Suprapubic skin (tissue), 4 donors: ENCODE data around the gene UVRAG. TPM values are rescaled to one million over a fixed set of nuclear protein-coding genes. Genes with fewer than 3 reads are reported as not detected.

Experiments
- DNase-seq, 2 donors: peaks; one replicate each; pipeline ENCODE4 v3.0.0-alpha.2; 2019; ENCODE audit warnings: low spot score in 2 of 2
- H3K27ac ChIP-seq: fragments of 200-600 bp; sonication (generic); one replicate; pipeline ENCODE4 v1.5.1; 2019
- H3K27me3 ChIP-seq: fragments of 200-600 bp; sonication (generic); one replicate; pipeline ENCODE4 v1.5.1; 2019
- H3K36me3 ChIP-seq: fragments of 200-600 bp; sonication (generic); one replicate; pipeline ENCODE4 v1.5.1; 2019
- H3K4me1 ChIP-seq: fragments of 200-600 bp; sonication (generic); one replicate; pipeline ENCODE4 v1.5.1; 2019
- H3K4me3 ChIP-seq: fragments of 200-600 bp; sonication (generic); one replicate; pipeline ENCODE4 v1.5.1; 2019; ENCODE audit warnings: mild to moderate bottlenecking
- H3K9me3 ChIP-seq: fragments of 200-600 bp; sonication (generic); one replicate; pipeline ENCODE4 v1.5.1; 2019
- EP300 ChIP-seq: sonication (generic); formaldehyde crosslinking; IDR thresholded peaks from one replicate; pipeline ENCODE4 v1.6.1; 2017; ENCODE audit warnings: antibody characterized with exemption
- POLR2A ChIP-seq, 2 donors: fragments of 450-650 bp; IDR thresholded peaks; one replicate each; pipeline ENCODE4 v1.6.1; 2017; ENCODE audit warnings: antibody characterized with exemption in 2 of 2, mild to moderate bottlenecking in 2 of 2, moderate library complexity in 2 of 2
- POLR2AphosphoS5 ChIP-seq, 3 donors: sonication (generic); formaldehyde crosslinking; IDR thresholded peaks; one replicate each; pipeline ENCODE4 v1.6.1; 2017; ENCODE audit warnings: antibody characterized with exemption in 3 of 3
- WGBS: methylation state at CpG from one replicate; pipeline ENCODE4 v1.1.5; 2018; 5-methylcytosine and 5-hydroxymethylcytosine counted together
- total RNA-seq, 4 donors: library from RNA; depleted of rRNA; stranded (reverse); fragments of >200 nt; gene quantifications; one replicate each; pipeline ENCODE4 v1.1.0, GENCODE V29; 2016
- TF ChIP-seq, protein P1 (sequence below), 2 donors: fragments of 200-600 bp in 1 of 2; fragments of 450-650 bp in 1 of 2; sonication (generic) in 1 of 2; IDR thresholded peaks; one replicate each; pipeline ENCODE4 v1.5.1; 2016 to 2019; ENCODE audit warnings: antibody characterized with exemption in 2 of 2, mild to moderate bottlenecking in 1 of 2, moderate library complexity in 1 of 2

The UVRAG gene
- total RNA-seq, 4 donors from 2014 or later: 17.5 to 30.0 (median 22.1) TPM

DNA sequence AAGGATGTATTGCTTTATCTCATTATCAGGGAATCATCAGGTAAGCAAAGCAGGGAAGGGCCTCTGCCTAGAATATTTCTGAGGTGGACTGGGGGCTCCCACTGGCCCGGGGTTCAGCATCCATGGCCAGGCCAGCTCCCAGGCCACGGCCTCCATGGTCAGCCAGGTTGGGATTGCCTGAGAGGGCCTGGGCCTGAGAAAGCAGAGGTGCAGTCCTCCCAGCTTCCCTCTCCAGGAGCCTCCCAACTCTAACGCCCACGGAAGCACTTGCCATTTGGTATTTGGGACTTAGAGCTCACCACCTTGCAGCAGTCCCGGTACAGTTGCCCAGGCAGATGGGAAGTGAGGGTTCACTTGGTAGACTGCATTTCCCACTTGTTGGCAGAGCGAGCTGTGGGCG, 33.7 kb upstream of the UVRAG start:
- WGBS: no CpG with 5 or more reads among the region's 7 CpGs
- no peak for TF ChIP-seq EP300
- TF ChIP-seq, protein P1, sequence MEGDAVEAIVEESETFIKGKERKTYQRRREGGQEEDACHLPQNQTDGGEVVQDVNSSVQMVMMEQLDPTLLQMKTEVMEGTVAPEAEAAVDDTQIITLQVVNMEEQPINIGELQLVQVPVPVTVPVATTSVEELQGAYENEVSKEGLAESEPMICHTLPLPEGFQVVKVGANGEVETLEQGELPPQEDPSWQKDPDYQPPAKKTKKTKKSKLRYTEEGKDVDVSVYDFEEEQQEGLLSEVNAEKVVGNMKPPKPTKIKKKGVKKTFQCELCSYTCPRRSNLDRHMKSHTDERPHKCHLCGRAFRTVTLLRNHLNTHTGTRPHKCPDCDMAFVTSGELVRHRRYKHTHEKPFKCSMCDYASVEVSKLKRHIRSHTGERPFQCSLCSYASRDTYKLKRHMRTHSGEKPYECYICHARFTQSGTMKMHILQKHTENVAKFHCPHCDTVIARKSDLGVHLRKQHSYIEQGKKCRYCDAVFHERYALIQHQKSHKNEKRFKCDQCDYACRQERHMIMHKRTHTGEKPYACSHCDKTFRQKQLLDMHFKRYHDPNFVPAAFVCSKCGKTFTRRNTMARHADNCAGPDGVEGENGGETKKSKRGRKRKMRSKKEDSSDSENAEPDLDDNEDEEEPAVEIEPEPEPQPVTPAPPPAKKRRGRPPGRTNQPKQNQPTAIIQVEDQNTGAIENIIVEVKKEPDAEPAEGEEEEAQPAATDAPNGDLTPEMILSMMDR (IDR thresholded peaks at IDR 0.05): no peak
- no peak for TF ChIP-seq POLR2A (IDR thresholded peaks at IDR 0.05)
- no peak for TF ChIP-seq POLR2AphosphoS5 (IDR thresholded peaks at IDR 0.05)
- no peaks in the 10 kb centered on the region for H3K9me3 ChIP-seq
- no peak for DNase-seq
- H3K4me1 ChIP-seq: no peaks in the 10 kb centered on the region
- no peak overlapping the region for H3K4me3 ChIP-seq
- H3K27me3 ChIP-seq: no peaks in the 10 kb centered on the region
- no peak overlapping the region for H3K27ac ChIP-seq
- no peaks in the 10 kb centered on the region for H3K36me3 ChIP-seq

DNA sequence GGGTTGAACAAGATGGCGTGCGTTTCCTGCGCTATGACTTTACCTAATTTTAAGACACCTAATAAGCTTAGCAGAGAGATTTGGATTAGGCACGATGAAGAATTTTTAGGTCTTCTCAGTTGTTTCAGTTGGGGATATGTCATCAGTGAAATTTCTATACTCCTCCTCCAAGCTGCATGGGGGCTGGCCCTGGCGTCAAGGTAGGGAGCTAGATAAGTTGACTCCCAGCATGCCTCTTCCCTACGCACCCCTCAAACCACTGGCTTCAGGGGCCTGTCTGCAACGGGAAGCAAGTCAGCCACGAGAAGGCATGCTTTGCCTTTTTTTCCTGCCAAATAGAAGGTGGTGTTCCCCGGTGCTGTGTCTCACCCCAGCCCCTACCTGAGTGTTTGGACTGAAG, 33.2 kb upstream of the UVRAG start:
- H3K36me3 ChIP-seq: no peaks in the 10 kb centered on the region
- 89% methylated on average over 9 of the region's 9 CpGs for WGBS
- no peak overlapping the region for H3K27ac ChIP-seq
- H3K4me1 ChIP-seq: no peaks in the 10 kb centered on the region
- no peak overlapping the region for H3K4me3 ChIP-seq
- no peak for TF ChIP-seq EP300
- no peak for TF ChIP-seq POLR2AphosphoS5 (IDR thresholded peaks at IDR 0.05)
- TF ChIP-seq POLR2A (IDR thresholded peaks at IDR 0.05): no peak
- TF ChIP-seq, protein P1 (IDR thresholded peaks at IDR 0.05): no peak
- no peaks in the 10 kb centered on the region for H3K27me3 ChIP-seq
- H3K9me3 ChIP-seq: no peaks in the 10 kb centered on the region
- DNase-seq: no peak

- 100% methylated on average over 4 of the region's 4 CpGs for WGBS
- Histone ChIP-seq H3K27ac (no peak overlapping the region), H3K4me1 (no peaks in the 10 kb centered on the region), H3K27me3 (no peaks in the 10 kb centered on the region), H3K4me3 (no peak overlapping the region), H3K36me3 (no peaks in the 10 kb centered on the region), H3K9me3 (no peaks in the 10 kb centered on the region)
- DNase-seq: no peak
- TF ChIP-seq POLR2AphosphoS5 (IDR thresholded peaks at IDR 0.05) (no peak), POLR2A (IDR thresholded peaks at IDR 0.05) (no peak), EP300 (no peak)
- TF ChIP-seq, protein P1 (IDR thresholded peaks at IDR 0.05): no peak
These were observed 32.3 kb upstream of the UVRAG start for GRCh38 chr11:75782540-75783263.

DNA sequence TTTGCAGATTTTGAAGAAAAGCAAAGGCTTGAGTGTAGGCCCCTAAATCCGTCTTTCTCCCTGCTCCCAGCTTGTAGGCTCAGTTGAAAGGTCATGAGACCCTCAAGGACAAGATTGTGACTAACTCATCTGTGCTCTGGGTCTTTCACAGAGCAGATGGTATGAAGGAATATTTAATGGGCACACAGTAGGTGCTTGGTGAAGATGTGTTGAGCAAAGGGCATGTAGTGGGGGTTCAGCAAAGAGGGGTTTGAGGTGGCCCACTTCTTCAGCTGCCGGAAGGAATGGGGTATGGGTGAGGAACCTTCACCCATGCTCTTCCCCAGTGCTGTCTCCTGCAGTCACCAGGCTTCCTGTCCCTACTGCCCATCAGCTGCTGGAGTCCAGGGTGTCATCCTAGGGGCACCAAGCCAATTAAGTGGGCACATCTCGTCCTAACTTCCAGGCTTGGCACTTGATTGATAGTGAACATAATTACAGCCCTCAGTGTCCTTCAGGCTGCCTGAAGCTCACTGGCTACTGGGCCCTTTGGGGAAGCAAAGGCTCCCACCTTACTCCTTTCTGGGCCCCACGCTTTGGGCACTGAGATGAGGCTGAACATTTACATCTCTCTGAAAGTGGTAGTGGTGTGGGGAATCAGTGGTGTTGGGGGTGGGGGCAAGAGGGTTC, 31.5 kb upstream of the UVRAG start:
- TF ChIP-seq, protein P1 (IDR thresholded peaks at IDR 0.05): no peak
- no peak for TF ChIP-seq EP300
- TF ChIP-seq POLR2AphosphoS5 (IDR thresholded peaks at IDR 0.05): no peak
- TF ChIP-seq POLR2A (IDR thresholded peaks at IDR 0.05): no peak
- Histone ChIP-seq H3K4me3 (no peak overlapping the region), H3K36me3 (no peaks in the 10 kb centered on the region), H3K27me3 (no peaks in the 10 kb centered on the region), H3K27ac (no peak overlapping the region), H3K9me3 (no peaks in the 10 kb centered on the region), H3K4me1 (no peaks in the 10 kb centered on the region)
- WGBS: 93% methylated on average over 4 of the region's 4 CpGs
- DNase-seq: no peak

- TF ChIP-seq EP300: no peak
- no peak for TF ChIP-seq POLR2AphosphoS5 (IDR thresholded peaks at IDR 0.05)
- TF ChIP-seq, protein P1 (IDR thresholded peaks at IDR 0.05): no peak
- TF ChIP-seq POLR2A (IDR thresholded peaks at IDR 0.05): no peak
- Histone ChIP-seq H3K4me1 (no peaks in the 10 kb centered on the region), H3K4me3 (no peak overlapping the region), H3K36me3 (no peaks in the 10 kb centered on the region), H3K9me3 (no peaks in the 10 kb centered on the region), H3K27ac (no peak overlapping the region), H3K27me3 (no peaks in the 10 kb centered on the region)
- WGBS: 100% methylated on average over 2 of the region's 2 CpGs
- no peak for DNase-seq
These were observed 30.9 kb upstream of the UVRAG start for GRCh38 chr11:75784085-75784478.
